H9 (cell line): ENCODE measurements around the gene TNNT2. TPM values are rescaled to one million over a fixed set of nuclear protein-coding genes. Genes with fewer than 3 reads are reported as not detected.

ENCODE experiments used
- DNase-seq: peaks from one replicate; pipeline ENCODE4 v3.0.0-alpha.2; 2017
- H2AFZ ChIP-seq: one replicate; pipeline ENCODE4 v1.6.1; 2013; ENCODE audit warnings: mild to moderate bottlenecking, low read length, control low read depth, moderate library complexity
- H2AK5ac ChIP-seq: 2 replicates; pipeline ENCODE4 v1.6.1; 2013; ENCODE audit warnings: low read length, control low read depth, mixed read lengths; ENCODE audit not compliant: insufficient read length
- H2BK120ac ChIP-seq: one replicate; pipeline ENCODE4 v1.6.1; 2013; ENCODE audit warnings: low read depth, mild to moderate bottlenecking, low read length, control low read depth, inconsistent platforms; ENCODE audit not compliant: poor library complexity, severe bottlenecking
- H2BK12ac ChIP-seq: 2 replicates; pipeline ENCODE4 v1.6.1; 2013; ENCODE audit warnings: low read length, control low read depth, mixed read lengths, low read depth; ENCODE audit not compliant: insufficient read length
- H2BK15ac ChIP-seq: 2 replicates; pipeline ENCODE4 v1.6.1; 2013; ENCODE audit warnings: low read depth, low read length, control low read depth
- H2BK20ac ChIP-seq: one replicate; pipeline ENCODE4 v1.6.1; 2013; ENCODE audit warnings: low read depth, mild to moderate bottlenecking, low read length, control low read depth, inconsistent platforms; ENCODE audit not compliant: poor library complexity, severe bottlenecking
- H2BK5ac ChIP-seq: 2 replicates; pipeline ENCODE4 v1.6.1; 2013; ENCODE audit warnings: low read length, control low read depth, mixed read lengths; ENCODE audit not compliant: insufficient read length
- H3K14ac ChIP-seq: 2 replicates; pipeline ENCODE4 v1.6.1; 2013; ENCODE audit warnings: low read length, control low read depth; ENCODE audit not compliant: insufficient read depth
- H3K18ac ChIP-seq: 2 replicates; pipeline ENCODE4 v1.6.1; 2013; ENCODE audit warnings: low read depth, mild to moderate bottlenecking, mixed read lengths, low read length, control low read depth; ENCODE audit not compliant: insufficient read length
- H3K23ac ChIP-seq: 2 replicates; pipeline ENCODE4 v1.6.1; 2013; ENCODE audit warnings: low read length, control low read depth, mixed read lengths, low read depth; ENCODE audit not compliant: insufficient read length
- H3K23me2 ChIP-seq: 2 replicates; pipeline ENCODE4 v1.6.1; 2013; ENCODE audit warnings: low read depth, mild to moderate bottlenecking, mixed read lengths, low read length, control low read depth; ENCODE audit not compliant: insufficient read length, poor library complexity, severe bottlenecking
- H3K27ac ChIP-seq: 2 replicates; pipeline ENCODE4 v1.5.1; 2013; ENCODE audit warnings: low read length, control low read depth, mixed read lengths, low read depth; ENCODE audit not compliant: insufficient read length
- H3K27me3 ChIP-seq: 2 replicates; pipeline ENCODE4 v1.6.1; 2013; ENCODE audit warnings: low read length, control low read depth, inconsistent platforms; ENCODE audit not compliant: insufficient read depth
- H3K4ac ChIP-seq: 2 replicates; pipeline ENCODE4 v1.6.1; 2013; ENCODE audit warnings: low read depth, mild to moderate bottlenecking, control low read depth, inconsistent platforms, low read length, moderate library complexity
- H3K4me1 ChIP-seq: 2 replicates; pipeline ENCODE4 v1.6.1; 2013; ENCODE audit warnings: low read length, control low read depth, inconsistent platforms; ENCODE audit not compliant: insufficient read depth
- H3K4me2 ChIP-seq: 2 replicates; pipeline ENCODE4 v1.6.1; 2013; ENCODE audit warnings: low read length, control low read depth, mixed read lengths; ENCODE audit not compliant: insufficient read length, insufficient read depth
- H3K56ac ChIP-seq: 2 replicates; pipeline ENCODE4 v1.6.1; 2013; ENCODE audit warnings: low read depth, mild to moderate bottlenecking, mixed read lengths, low read length, control low read depth; ENCODE audit not compliant: insufficient read length
- H3K79me1 ChIP-seq: 2 replicates; pipeline ENCODE4 v1.6.1; 2013; ENCODE audit warnings: low read depth, mild to moderate bottlenecking, moderate library complexity, low read length, control low read depth, inconsistent platforms; ENCODE audit not compliant: insufficient read depth, poor library complexity, severe bottlenecking
- H3K79me2 ChIP-seq: 2 replicates; pipeline ENCODE4 v1.6.1; 2013; ENCODE audit warnings: low read length, control low read depth, inconsistent platforms; ENCODE audit not compliant: insufficient read depth
- H3K9ac ChIP-seq: 2 replicates; pipeline ENCODE4 v1.6.1; 2013; ENCODE audit warnings: low read length, control low read depth, mixed read lengths; ENCODE audit not compliant: insufficient read length; ENCODE audit errors: extremely low read depth
- H3K9me3 ChIP-seq: one replicate; pipeline ENCODE4 v1.6.1; 2013; ENCODE audit warnings: low read depth, low read length, inconsistent platforms; ENCODE audit not compliant: control insufficient read depth
- H3T11ph ChIP-seq: one replicate; pipeline ENCODE4 v1.6.1; 2013; ENCODE audit warnings: mild to moderate bottlenecking, low read length, control low read depth, inconsistent platforms
- H4K20me1 ChIP-seq: one replicate; pipeline ENCODE4 v1.6.1; 2013; ENCODE audit not compliant: control insufficient read depth, insufficient read length, insufficient read depth
- H4K5ac ChIP-seq: 2 replicates; pipeline ENCODE4 v1.6.1; 2013; ENCODE audit warnings: low read depth, mild to moderate bottlenecking, mixed read lengths, low read length, control low read depth; ENCODE audit not compliant: insufficient read length
- H4K8ac ChIP-seq: replicated peaks from 2 replicates; pipeline ENCODE4 v1.6.1; 2013; ENCODE audit warnings: low read length, control low read depth, mixed read lengths, low read depth; ENCODE audit not compliant: insufficient read length
- H4K91ac ChIP-seq: 2 replicates; pipeline ENCODE4 v1.6.1; 2013; ENCODE audit warnings: low read depth, mild to moderate bottlenecking, moderate library complexity, mixed read lengths, low read length, control low read depth; ENCODE audit not compliant: insufficient read length
- H3K27ac Mint-ChIP-seq, 3 experiments: 2 replicates in 2 of 3; 3 replicates in 1 of 3; pipeline ENCODE4 v1.8.0; 2020 to 2021; ENCODE audit warnings: mixed read lengths in 3 of 3, mild to moderate bottlenecking in 1 of 3, moderate library complexity in 1 of 3
- H3K27me3 Mint-ChIP-seq: 2 replicates; pipeline ENCODE4 v1.8.0; 2021; ENCODE audit warnings: low read depth, mild to moderate bottlenecking, moderate library complexity, mixed read lengths
- H3K36me3 Mint-ChIP-seq, 3 experiments: 2 replicates in 2 of 3; 3 replicates in 1 of 3; pipeline ENCODE4 v1.8.0; 2020 to 2021; ENCODE audit warnings: low read depth in 3 of 3, mixed read lengths in 3 of 3; ENCODE audit not compliant: insufficient read depth in 1 of 3
- H3K4me1 Mint-ChIP-seq, 2 experiments: 2 replicates each; pipeline ENCODE4 v1.8.0; 2020; ENCODE audit warnings: mixed read lengths in 2 of 2
- H3K4me3 Mint-ChIP-seq, 2 experiments: 2 replicates in 1 of 2; 3 replicates in 1 of 2; pipeline ENCODE4 v1.8.0; 2020 to 2021; ENCODE audit warnings: mild to moderate bottlenecking in 2 of 2, mixed read lengths in 2 of 2, moderate library complexity in 1 of 2
- H3K9me3 Mint-ChIP-seq, 2 experiments: 2 replicates in 1 of 2; 3 replicates in 1 of 2; pipeline ENCODE4 v1.8.0; 2020; ENCODE audit warnings: mild to moderate bottlenecking in 2 of 2, mixed read lengths in 2 of 2, moderate library complexity in 1 of 2
- WGBS: extraction: QIAGEN DNeasy Blood & Tissue Kit; methylation state at CpG from one replicate; pipeline ENCODE4 v1.1.7; 2013; ENCODE audit warnings: missing lambda C conversion rate, low lambda C conversion rate, mixed read lengths; ENCODE audit not compliant: insufficient read length; ENCODE audit errors: extremely low coverage; 5-methylcytosine and 5-hydroxymethylcytosine counted together
- total RNA-seq: library from RNA; stranded (reverse); gene quantifications from 2 replicates; pipeline ENCODE4 v1.2.1, GENCODE V29; 2021
- TF ChIP-seq, protein P1 (sequence below): fragments of 200-600 bp; sonication (generic); conservative IDR thresholded peaks from 3 replicates; pipeline ENCODE4 v1.8.0; 2021; ENCODE audit warnings: antibody characterized with exemption, mild to moderate bottlenecking

Gene TNNT2
- total RNA-seq, 1 experiment from 2014 or later: 8.6 TPM

DNA sequence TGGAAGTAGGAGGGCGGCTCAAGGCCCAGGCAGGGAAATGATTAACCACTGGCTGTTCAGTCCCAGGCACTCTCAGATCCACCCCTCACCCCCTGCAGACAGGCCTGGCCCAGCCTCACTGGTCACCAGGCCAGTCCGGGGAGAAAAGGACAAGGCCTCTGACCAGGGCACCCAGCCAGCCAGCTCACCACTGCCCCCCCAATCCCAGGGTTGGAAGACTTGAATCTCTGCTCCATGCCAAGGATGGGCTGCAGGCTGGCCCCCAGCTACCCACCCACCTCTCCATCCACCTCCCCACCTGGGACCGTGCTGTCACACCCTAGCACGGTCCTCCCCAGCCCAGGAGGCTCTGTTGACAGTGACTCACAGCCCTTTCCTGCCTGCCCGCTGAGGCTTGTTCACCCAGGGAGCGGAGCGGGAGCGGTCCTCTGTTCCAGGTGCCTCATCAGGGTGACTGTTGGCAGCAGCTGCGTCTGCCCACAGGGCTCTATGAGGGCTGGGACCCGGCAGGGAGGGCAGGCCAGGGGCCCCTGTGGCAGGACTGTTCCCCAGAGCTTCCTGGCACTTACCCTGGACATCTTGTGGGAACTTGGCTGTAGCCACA lies 19.5 kb upstream of the TNNT2 start:
- Histone ChIP-seq H3K4ac (no peak overlapping the region), H3K27ac (no peak overlapping the region), H3K18ac (no peak overlapping the region), H3K4me1 (no peaks in the 10 kb centered on the region), H3K79me1 (no peaks in the 10 kb centered on the region), H2BK12ac (no peak overlapping the region), H3T11ph (no peak overlapping the region), H2BK20ac (no peak overlapping the region), H2AFZ (no peak overlapping the region), H3K27me3 (peaks cover 5% of the 10 kb centered on the region; the same call in 1 of the 2 replicates), H3K9ac (no peak overlapping the region), H4K8ac (no peak overlapping the region), H3K9me3 (no peaks in the 10 kb centered on the region), H3K14ac (no peak overlapping the region), H2BK5ac (no peak overlapping the region), H4K5ac (no peak overlapping the region), H4K91ac (no peak overlapping the region), H3K4me2 (no peak overlapping the region), H2AK5ac (no peak overlapping the region), H4K20me1 (peaks cover 2% of the 10 kb centered on the region), H3K56ac (no peak overlapping the region), H3K23me2 (peaks cover 16% of the 10 kb centered on the region), H3K23ac (no peak overlapping the region), H2BK15ac (no peak overlapping the region), H2BK120ac (no peak overlapping the region), H3K79me2 (no peaks in the 10 kb centered on the region)
- Mint-ChIP-seq H3K27me3 (peaks cover 22% of the 10 kb centered on the region), H3K4me3 (no peak overlapping the region), H3K36me3 (peaks cover 0 to 3% (median 0%) of the 10 kb centered on the region in 3 experiments; a peak in 2 of 7 replicates), H3K27ac (no peak overlapping the region), H3K4me1 (peaks cover 52 to 55% of the 10 kb centered on the region in 2 experiments), H3K9me3 (no peaks in the 10 kb centered on the region; a peak in 1 of 5 replicates)
- no CpG with 5 or more reads among the region's 10 CpGs for WGBS
- DNase-seq: no peak
- TF ChIP-seq, protein P1, sequence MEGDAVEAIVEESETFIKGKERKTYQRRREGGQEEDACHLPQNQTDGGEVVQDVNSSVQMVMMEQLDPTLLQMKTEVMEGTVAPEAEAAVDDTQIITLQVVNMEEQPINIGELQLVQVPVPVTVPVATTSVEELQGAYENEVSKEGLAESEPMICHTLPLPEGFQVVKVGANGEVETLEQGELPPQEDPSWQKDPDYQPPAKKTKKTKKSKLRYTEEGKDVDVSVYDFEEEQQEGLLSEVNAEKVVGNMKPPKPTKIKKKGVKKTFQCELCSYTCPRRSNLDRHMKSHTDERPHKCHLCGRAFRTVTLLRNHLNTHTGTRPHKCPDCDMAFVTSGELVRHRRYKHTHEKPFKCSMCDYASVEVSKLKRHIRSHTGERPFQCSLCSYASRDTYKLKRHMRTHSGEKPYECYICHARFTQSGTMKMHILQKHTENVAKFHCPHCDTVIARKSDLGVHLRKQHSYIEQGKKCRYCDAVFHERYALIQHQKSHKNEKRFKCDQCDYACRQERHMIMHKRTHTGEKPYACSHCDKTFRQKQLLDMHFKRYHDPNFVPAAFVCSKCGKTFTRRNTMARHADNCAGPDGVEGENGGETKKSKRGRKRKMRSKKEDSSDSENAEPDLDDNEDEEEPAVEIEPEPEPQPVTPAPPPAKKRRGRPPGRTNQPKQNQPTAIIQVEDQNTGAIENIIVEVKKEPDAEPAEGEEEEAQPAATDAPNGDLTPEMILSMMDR: no peak
